Measurements from ENCODE around the gene BRAT1.

DNA sequence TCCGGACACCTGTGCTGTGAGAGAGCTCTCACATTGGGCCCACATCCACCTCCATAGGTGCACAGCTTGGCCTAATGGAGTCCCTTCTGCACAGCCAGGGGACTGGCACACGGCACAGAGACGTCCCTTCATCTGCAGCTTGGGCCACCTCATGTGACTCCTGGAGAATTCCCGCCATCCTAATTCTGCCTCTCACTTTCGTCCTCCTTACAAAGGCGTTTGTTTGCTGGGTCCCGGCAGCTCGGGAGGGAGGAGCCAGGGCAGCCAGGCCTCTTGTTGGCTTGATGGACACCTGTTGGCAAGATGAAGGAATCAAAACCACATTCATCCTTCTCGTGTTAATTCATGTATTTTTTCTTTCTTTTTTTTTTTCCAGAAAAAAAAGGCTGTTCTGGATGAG is 45.7 kb upstream of the BRAT1 start:
- TF ChIP-seq, protein P1, sequence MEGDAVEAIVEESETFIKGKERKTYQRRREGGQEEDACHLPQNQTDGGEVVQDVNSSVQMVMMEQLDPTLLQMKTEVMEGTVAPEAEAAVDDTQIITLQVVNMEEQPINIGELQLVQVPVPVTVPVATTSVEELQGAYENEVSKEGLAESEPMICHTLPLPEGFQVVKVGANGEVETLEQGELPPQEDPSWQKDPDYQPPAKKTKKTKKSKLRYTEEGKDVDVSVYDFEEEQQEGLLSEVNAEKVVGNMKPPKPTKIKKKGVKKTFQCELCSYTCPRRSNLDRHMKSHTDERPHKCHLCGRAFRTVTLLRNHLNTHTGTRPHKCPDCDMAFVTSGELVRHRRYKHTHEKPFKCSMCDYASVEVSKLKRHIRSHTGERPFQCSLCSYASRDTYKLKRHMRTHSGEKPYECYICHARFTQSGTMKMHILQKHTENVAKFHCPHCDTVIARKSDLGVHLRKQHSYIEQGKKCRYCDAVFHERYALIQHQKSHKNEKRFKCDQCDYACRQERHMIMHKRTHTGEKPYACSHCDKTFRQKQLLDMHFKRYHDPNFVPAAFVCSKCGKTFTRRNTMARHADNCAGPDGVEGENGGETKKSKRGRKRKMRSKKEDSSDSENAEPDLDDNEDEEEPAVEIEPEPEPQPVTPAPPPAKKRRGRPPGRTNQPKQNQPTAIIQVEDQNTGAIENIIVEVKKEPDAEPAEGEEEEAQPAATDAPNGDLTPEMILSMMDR (IDR thresholded peaks at IDR 0.05) = no peak
- no peak for TF ChIP-seq POLR2A (IDR thresholded peaks at IDR 0.05)
- no peak for TF ChIP-seq EP300 (IDR thresholded peaks at IDR 0.05)
- no peak for TF ChIP-seq POLR2AphosphoS5 (IDR thresholded peaks at IDR 0.05)

All from sigmoid colon (tissue), 4 donors.